A549 (cell line): ENCODE data around the gene LRSAM1. TPM values are rescaled to one million over a fixed set of nuclear protein-coding genes. Genes with fewer than 3 reads are reported as not detected.
A peak's percentile ranks its signal among the peaks of the same experiment; 100 is the strongest.

Experiments used
- ATAC-seq, 2 experiments: fragments of 200-7000 bp in 1 of 2; fragments of >200 bp in 1 of 2; cut with Nextera tagmentation in 1 of 2; cut with Tn5 transposase in 1 of 2; 3 replicates each; pipeline versions ENCODE4 v1.8.0 to v1.9.1; 2018 to 2020; ENCODE audit warnings: mild to moderate bottlenecking in 1 of 2, moderate library complexity in 1 of 2
- CTCF ChIA-PET: fragments of 300-600 bp; sonication (Branson Sonifier 250); formaldehyde crosslinking; extraction: SDS; loops from one replicate; lab custom pipeline; 2021; ENCODE audit warnings: antibody characterized with exemption, inconsistent platforms; lab: Yijun Ruan, JAX
- POLR2A ChIA-PET: fragments of 350-600 bp; formaldehyde crosslinking; extraction: SDS; loops from one replicate; lab custom pipeline; 2021; ENCODE audit warnings: antibody characterized with exemption, inconsistent platforms; lab: Yijun Ruan, JAX
- DNase-seq, 2 experiments: peaks; one replicate each; pipeline versions ENCODE4 v3.0.0 to v3.0.0-alpha.2; 2011 to 2016; ENCODE audit warnings: low read depth in 1 of 2, low spot score in 1 of 2
- FAIRE-seq: peaks from 2 replicates; lab custom pipeline; 2011; peaks lifted over from hg19 to GRCh38; lab: Jason Lieb, UNC
- H3K27ac ChIP-seq, 2 experiments: fragments of >200 bp; sonication (Bioruptor Twin); formaldehyde crosslinking; 3 replicates each; pipeline ENCODE4 v1.5.1; 2016 to 2017
- H3K4me1 ChIP-seq: fragments of >200 bp; sonication (Bioruptor Twin); formaldehyde crosslinking; 3 replicates; pipeline ENCODE4 v1.6.1; 2016
- H3K4me2 ChIP-seq: fragments of >200 bp; sonication (Bioruptor Twin); formaldehyde crosslinking; 3 replicates; pipeline ENCODE4 v1.6.1; 2016
- H3K4me3 ChIP-seq: fragments of >200 bp; sonication (Bioruptor Twin); formaldehyde crosslinking; 3 replicates; pipeline ENCODE4 v1.5.1; 2016
- H3K9me3 ChIP-seq: fragments of >200 bp; sonication (Bioruptor Twin); formaldehyde crosslinking; 3 replicates; pipeline ENCODE4 v1.6.1; 2016
- ATOH8 ChIP-seq: fragments of 250-450 bp; sonication (Bioruptor Pico); IDR thresholded peaks from 2 replicates; pipeline ENCODE4 v1.5.0; 2020; ENCODE audit warnings: low read depth, mild to moderate bottlenecking, moderate library complexity
- CHD2 ChIP-seq: fragments of 150-350 bp; IDR thresholded peaks from 2 replicates; pipeline ENCODE4 v1.6.1; 2014; ENCODE audit warnings: low read length; ENCODE audit not compliant: partially characterized antibody
- CHD4 ChIP-seq: fragments of 200-600 bp; sonication (generic); IDR thresholded peaks from 2 replicates; pipeline ENCODE4 v1.6.1; 2016; ENCODE audit warnings: antibody characterized with exemption, mild to moderate bottlenecking, borderline replicate concordance
- EHF ChIP-seq: fragments of 250-450 bp; sonication (Bioruptor Pico); IDR thresholded peaks from 2 replicates; pipeline ENCODE4 v1.5.0; 2020; ENCODE audit warnings: mild to moderate bottlenecking
- EHMT2 ChIP-seq: fragments of 200-600 bp; sonication (generic); IDR thresholded peaks from 2 replicates; pipeline ENCODE4 v1.6.1; 2016; ENCODE audit warnings: antibody characterized with exemption, low read depth, mild to moderate bottlenecking, moderate library complexity
- EP300 ChIP-seq, 2 experiments: fragments of >200 bp; sonication (Bioruptor Twin); formaldehyde crosslinking; IDR thresholded peaks; 2 replicates in 1 of 2; 3 replicates in 1 of 2; pipeline ENCODE4 v1.6.1; 2016 to 2017
- FOSL2 ChIP-seq, 2 experiments: fragments of 450-650 bp in 1 of 2; fragments of >200 bp in 1 of 2; sonication (Bioruptor Twin) in 1 of 2; formaldehyde crosslinking; IDR thresholded peaks; 2 replicates each; pipeline versions ENCODE4 v1.5.0 to v1.6.1; 2016 to 2020; ENCODE audit warnings: mild to moderate bottlenecking in 1 of 2, moderate library complexity in 1 of 2
- GATA3 ChIP-seq: IDR thresholded peaks from 2 replicates; pipeline ENCODE4 v1.6.1; 2012; ENCODE audit warnings: borderline replicate concordance
- HDAC2 ChIP-seq: fragments of 200-600 bp; sonication (generic); IDR thresholded peaks from 2 replicates; pipeline ENCODE4 v1.6.1; 2016
- HOXA7 ChIP-seq: fragments of 250-450 bp; sonication (Bioruptor Pico); IDR thresholded peaks from 2 replicates; pipeline ENCODE4 v1.5.0; 2020; ENCODE audit warnings: mild to moderate bottlenecking, moderate library complexity
- JUN ChIP-seq, 2 experiments: fragments of >200 bp; sonication (Bioruptor Twin); formaldehyde crosslinking; IDR thresholded peaks; 2 replicates in 1 of 2; 3 replicates in 1 of 2; pipeline ENCODE4 v1.6.1; 2016 to 2017
- KDM1A ChIP-seq: fragments of 200-600 bp; sonication (generic); IDR thresholded peaks from 2 replicates; pipeline ENCODE4 v1.6.1; 2016; ENCODE audit warnings: low read depth, mild to moderate bottlenecking
- KDM5A ChIP-seq: fragments of 200-600 bp; sonication (generic); IDR thresholded peaks from 2 replicates; pipeline ENCODE4 v1.6.1; 2016; ENCODE audit warnings: antibody characterized with exemption, mild to moderate bottlenecking
- MAFK ChIP-seq: fragments of 450-650 bp; IDR thresholded peaks from 2 replicates; pipeline ENCODE4 v1.6.1; 2014; ENCODE audit not compliant: partially characterized antibody
- NR3C1 ChIP-seq: fragments of >200 bp; sonication (Bioruptor Twin); formaldehyde crosslinking; IDR thresholded peaks from 3 replicates; pipeline ENCODE4 v1.6.1; 2017
- PBX3 ChIP-seq: IDR thresholded peaks from 2 replicates; pipeline ENCODE4 v1.6.1; 2012
- POLR2AphosphoS2 ChIP-seq: conservative IDR thresholded peaks from 2 replicates; pipeline ENCODE4 v1.6.1; 2012; ENCODE audit warnings: low read length, improper control_type of control experiment, inconsistent platforms
- RAD21 ChIP-seq, 2 experiments: fragments of >200 bp in 1 of 2; sonication (Bioruptor Twin) in 1 of 2; formaldehyde crosslinking in 1 of 2; IDR thresholded peaks in 1 of 2; conservative IDR thresholded peaks in 1 of 2; 2 replicates in 1 of 2; 3 replicates in 1 of 2; pipeline ENCODE4 v1.6.1; 2012 to 2018; ENCODE audit warnings: inconsistent platforms in 1 of 2
- RARB ChIP-seq: fragments of 250-450 bp; sonication (Bioruptor Pico); IDR thresholded peaks from 2 replicates; pipeline ENCODE4 v1.8.0; 2021; ENCODE audit warnings: mild to moderate bottlenecking, moderate library complexity
- RCOR1 ChIP-seq: fragments of 150-350 bp; IDR thresholded peaks from 2 replicates; pipeline ENCODE4 v1.6.1; 2014; ENCODE audit warnings: antibody characterized with exemption, low read length, low read depth
- SMC3 ChIP-seq: fragments of >200 bp; sonication (Bioruptor Twin); formaldehyde crosslinking; IDR thresholded peaks from 3 replicates; pipeline ENCODE4 v1.6.1; 2018; ENCODE audit warnings: inconsistent platforms
- SREBF2 ChIP-seq: fragments of 450-650 bp; IDR thresholded peaks from 2 replicates; pipeline ENCODE4 v1.6.1; 2014; ENCODE audit warnings: mild to moderate bottlenecking, moderate library complexity
- USF2 ChIP-seq: fragments of 450-650 bp; IDR thresholded peaks from 2 replicates; pipeline ENCODE4 v1.6.1; 2014; ENCODE audit warnings: antibody characterized with exemption
- ZSCAN20 ChIP-seq: fragments of 250-450 bp; sonication (Bioruptor Pico); IDR thresholded peaks from 2 replicates; pipeline ENCODE4 v1.8.0; 2022; ENCODE audit warnings: mild to moderate bottlenecking, moderate library complexity
- WGBS: methylation state at CpG from one replicate; pipeline ENCODE4 v1.1.6; 2017; ENCODE audit errors: missing lambda C conversion rate; 5-methylcytosine and 5-hydroxymethylcytosine counted together
- polyA plus RNA-seq, 4 experiments: library from polyadenylated mRNA; depleted of rRNA in 3 of 4; stranded (reverse); fragments of >200 nt; fragmentation: RNase III in 1 of 4; extraction: RNeasy Plus Mini Kit Qiagen cat#74134 plus additional on column Dnase treatment in 1 of 4; gene quantifications; 2 replicates in 3 of 4; 3 replicates in 1 of 4; pipeline ENCODE4 v1.2.3, GENCODE V29; 2011 to 2017

LRSAM1 gene
- polyA plus RNA-seq, 2 of the 4 experiments (the other 2 are of a cell fraction) = 5.1 to 10.0 TPM

GRCh38 chr9:127520941-127521918 lies 69.9 kb downstream of the LRSAM1 start:
- ChIA-PET CTCF (interaction anchor here (0.6 to 36.3 kb wide), 10 partner anchors 8 to 349 kb away, joined by 3 to 821 read pairs (median 3); no protein-coding TSS in a partner anchor), POLR2A (interaction anchor here (0.6 to 1.4 kb wide), 5 partner anchors 33 to 58 kb away, joined by 3 read pairs; no protein-coding TSS in a partner anchor)
- ATAC-seq (peak; percentile 28 to 31), FAIRE-seq (no peak), DNase-seq (no peak)
- WGBS = 76% methylated on average over 12 of the region's 20 CpGs
- no peak overlapping the region for H3K4me3 ChIP-seq
- H3K27ac ChIP-seq = peak overlapping the region; percentile 78 to 91
- H3K4me2 ChIP-seq = peak overlapping the region; percentile 52
- H3K4me1 ChIP-seq = peaks cover 46% of the 10 kb centered on the region
- no peak for TF ChIP-seq ATOH8 (CRISPR knock-in tag)
- TF ChIP-seq EP300 (IDR thresholded peaks at IDR 0.05) = peak in 1 of 2 experiments; percentile 57; a peak in 1 of 5 replicates
- TF ChIP-seq EHMT2 = no peak
- no peak for TF ChIP-seq POLR2AphosphoS2
- no peak for TF ChIP-seq CHD2
- TF ChIP-seq JUN (IDR thresholded peaks at IDR 0.05) = 0 out of 5 replicates have a peak, but pooled peaks of 1 of the 2 experiments have one; percentile 34
- H3K9me3 ChIP-seq = peaks cover 31% of the 10 kb centered on the region

- 52% methylated on average over 4 of the region's 5 CpGs for WGBS
- no peak for TF ChIP-seq SREBF2
- no peak for TF ChIP-seq EHMT2
- no peak for TF ChIP-seq EP300 (IDR thresholded peaks at IDR 0.05)
- Histone ChIP-seq H3K4me3 (0 out of 3 replicates have a peak overlapping the region, but pooled peaks have one; percentile 9), H3K27ac (peak overlapping the region; percentile 78 to 91), H3K4me1 (peaks cover 46% of the 10 kb centered on the region), H3K4me2 (peak overlapping the region; percentile 52), H3K9me3 (peaks cover 34% of the 10 kb centered on the region)
- ATAC-seq = peak; percentile 50 to 51; a peak in 5 of 6 replicates
- DNase-seq = no peak
- ChIA-PET POLR2A (interaction anchor here (1.1 to 1.3 kb wide), 2 partner anchors 34 to 57 kb away, joined by 3 read pairs; no protein-coding TSS in a partner anchor), CTCF (interaction anchor here (0.6 to 36.3 kb wide), 11 partner anchors 9 to 348 kb away, joined by 3 to 821 read pairs (median 3); no protein-coding TSS in a partner anchor)
- no peak for FAIRE-seq
These were observed 70.6 kb downstream of the LRSAM1 start for GRCh38 chr9:127521919-127522304.

GRCh38 chr9:127522727-127523126 lies 71.4 kb downstream of the LRSAM1 start:
- 36% methylated on average over 2 of the region's 2 CpGs for WGBS
- POLR2A ChIA-PET = interaction anchor here (1.1 kb wide), 1 partner anchor 56 kb away, joined by 3 read pairs; no protein-coding TSS in a partner anchor
- peak in 1 of 2 experiments; percentile 51 for DNase-seq
- peaks cover 46% of the 10 kb centered on the region for H3K4me1 ChIP-seq
- FAIRE-seq = no peak
- ATAC-seq = peak; percentile 44 to 59; a peak in 5 of 6 replicates
- no peak for TF ChIP-seq RCOR1
- no peak for TF ChIP-seq FOSL2 (IDR thresholded peaks at IDR 0.05)
- TF ChIP-seq FOSL2 (CRISPR knock-in tag; IDR thresholded peaks at IDR 0.05) = 0 out of 2 replicates have a peak, but pooled peaks have one; percentile 16
- TF ChIP-seq PBX3 = peak; percentile 45; the same call in 1 of the 2 replicates
- TF ChIP-seq, all 56 proteins: peak for 2
- peak overlapping the region; percentile 78 to 91 for H3K27ac ChIP-seq
- H3K4me2 ChIP-seq = peak overlapping the region; percentile 52
- no peak overlapping the region for H3K4me3 ChIP-seq
- peaks cover 34% of the 10 kb centered on the region for H3K9me3 ChIP-seq
- CTCF ChIA-PET = interaction anchor here (0.6 to 36.3 kb wide), 9 partner anchors 9 to 347 kb away, joined by 3 to 821 read pairs (median 3); no protein-coding TSS in a partner anchor

- H3K4me1 ChIP-seq = peaks cover 46% of the 10 kb centered on the region
- CTCF ChIA-PET = interaction anchor here (0.7 to 36.3 kb wide), 6 partner anchors 9 to 62 kb away, joined by 3 to 821 read pairs (median 75); no protein-coding TSS in a partner anchor
- 88% methylated on average over 9 of the region's 9 CpGs for WGBS
- peaks cover 34% of the 10 kb centered on the region for H3K9me3 ChIP-seq
- POLR2A ChIA-PET = no interaction called here
- FAIRE-seq = no peak
- peak overlapping the region; percentile 36 to 77; a peak in 4 of 6 replicates for H3K27ac ChIP-seq
- H3K4me2 ChIP-seq = no peak overlapping the region
- no peak for ATAC-seq
- peak in 1 of 2 experiments; percentile 75 for DNase-seq
- no peak overlapping the region; the same call in 2 of the 3 replicates for H3K4me3 ChIP-seq
- TF ChIP-seq RAD21 (conservative IDR thresholded peaks at IDR 0.05 in 1 of 2, IDR thresholded peaks at IDR 0.05 in 1 of 2) (peak in 1 of 2 experiments; percentile 37; a peak in 2 of 5 replicates), USF2 (no peak), RARB (CRISPR knock-in tag) (no peak), ZSCAN20 (CRISPR knock-in tag) (no peak), CHD4 (no peak), HOXA7 (CRISPR knock-in tag) (no peak), SMC3 (0 out of 3 replicates have a peak, but pooled peaks have one; percentile 20), POLR2AphosphoS2 (no peak), EHF (CRISPR knock-in tag) (no peak), NR3C1 (no peak), HDAC2 (no peak), RCOR1 (no peak), KDM1A (no peak), GATA3 (no peak), FOSL2 (IDR thresholded peaks at IDR 0.05) (no peak), FOSL2 (CRISPR knock-in tag; IDR thresholded peaks at IDR 0.05) (no peak), KDM5A (no peak), MAFK (no peak)
These were observed 72.1 kb downstream of the LRSAM1 start for GRCh38 chr9:127523312-127523851.
